Measurements from ENCODE around the gene NOP53. TPM values are rescaled to one million over a fixed set of nuclear protein-coding genes. Genes with fewer than 3 reads are reported as not detected.
"Not testable (repeated sequence)": the region's sequence is repeated elsewhere in the genome, so short reads cannot be mapped to it uniquely, and the experiment has no call there.

The NOP53 gene
- total RNA-seq, 2 experiments from 2014 or later: 259 to 268 TPM

GRCh38 chr19:47767349-47767748 is 22.0 kb downstream of the NOP53 start:
- intact Hi-C loops (cut with micrococcal nuclease): no loop called here
- Mint-ChIP-seq H3K4me3 (no peak overlapping the region), H3K9me3 (no peaks in the 10 kb centered on the region), H3K36me3 (no peaks in the 10 kb centered on the region), H3K4me1 (ENCODE audit: low read depth) (peaks cover 4% of the 10 kb centered on the region), H3K27ac (no peak overlapping the region), H3K27me3 (peaks cover 4% of the 10 kb centered on the region)
- ChIA-PET CTCF (interaction anchor here (0.7 to 2.5 kb wide), 6 partner anchors 20 to 95 kb away, joined by 3 to 11 read pairs (median 6); no protein-coding TSS in a partner anchor), POLR2A (no interaction called here)
- no peak for DNase-seq

GRCh38 chr19:47768604-47769003 is 23.3 kb downstream of the NOP53 start:
- intact Hi-C loops (cut with micrococcal nuclease): no loop called here

GRCh38 chr19:47769534-47769933 is 24.2 kb downstream of the NOP53 start:
- intact Hi-C loops (cut with micrococcal nuclease): no loop called here
- peaks cover 4% of the 10 kb centered on the region for H3K4me1 Mint-ChIP-seq (ENCODE audit: low read depth)
- peaks cover 4% of the 10 kb centered on the region for H3K27me3 Mint-ChIP-seq
- ChIA-PET POLR2A (no interaction called here), CTCF (no interaction called here)
- no peak for DNase-seq
- no peak overlapping the region for H3K4me3 Mint-ChIP-seq
- no peaks in the 10 kb centered on the region for H3K9me3 Mint-ChIP-seq
- no peaks in the 10 kb centered on the region for H3K36me3 Mint-ChIP-seq
- no peak overlapping the region for H3K27ac Mint-ChIP-seq

More at GRCh38 chr19:47768604-47769003, 23.3 kb downstream of the NOP53 start:
- no peak for DNase-seq
- Mint-ChIP-seq H3K4me3 (no peak overlapping the region), H3K4me1 (ENCODE audit: low read depth) (peaks cover 4% of the 10 kb centered on the region), H3K27me3 (peaks cover 4% of the 10 kb centered on the region), H3K27ac (no peak overlapping the region), H3K36me3 (no peaks in the 10 kb centered on the region), H3K9me3 (no peaks in the 10 kb centered on the region)
- CTCF ChIA-PET: interaction anchor here (0.6 to 1.9 kb wide), 2 partner anchors 19 to 255 kb away, joined by 3 to 5 read pairs; no protein-coding TSS in a partner anchor
- POLR2A ChIA-PET: no interaction called here

- H3K4me3 Mint-ChIP-seq; POLR2A ChIA-PET; H3K36me3 Mint-ChIP-seq; H3K27me3 Mint-ChIP-seq; intact Hi-C loops (cut with micrococcal nuclease); H3K9me3 Mint-ChIP-seq; H3K27ac Mint-ChIP-seq; H3K4me1 Mint-ChIP-seq (ENCODE audit: low read depth); DNase-seq: not testable (repeated sequence)
- CTCF ChIA-PET: interaction anchor here (0.6 kb wide), 1 partner anchor 24 kb away, joined by 3 read pairs; no protein-coding TSS in a partner anchor
Observed at GRCh38 chr19:47771291-47771690, 25.9 kb downstream of the NOP53 start.

- H3K4me3 Mint-ChIP-seq: peak overlapping the region; percentile 15
- peaks cover 23% of the 10 kb centered on the region for H3K4me1 Mint-ChIP-seq (ENCODE audit: low read depth)
- H3K27ac Mint-ChIP-seq: no peak overlapping the region
- ChIA-PET POLR2A (no interaction called here), CTCF (no interaction called here)
- no peak for DNase-seq
- no peaks in the 10 kb centered on the region for H3K27me3 Mint-ChIP-seq
- no peaks in the 10 kb centered on the region for H3K9me3 Mint-ChIP-seq
- peaks cover 10% of the 10 kb centered on the region for H3K36me3 Mint-ChIP-seq
- intact Hi-C loops (cut with micrococcal nuclease): no loop called here
Observed at GRCh38 chr19:47776568-47776967, 31.2 kb downstream of the NOP53 start.

- DNase-seq, H3K9me3 Mint-ChIP-seq, H3K27me3 Mint-ChIP-seq, POLR2A ChIA-PET: not testable (repeated sequence)
- Mint-ChIP-seq H3K4me3 (peak overlapping the region; percentile 95), H3K27ac (peak overlapping the region; percentile 92), H3K4me1 (ENCODE audit: low read depth) (peaks cover 27% of the 10 kb centered on the region), H3K36me3 (peaks cover 13% of the 10 kb centered on the region)
- intact Hi-C loops (cut with micrococcal nuclease): loop anchor here (2.0 kb wide), 1 partner anchor 33 kb away; the partner anchor contains the start of gene NOP53
- CTCF ChIA-PET: interaction anchor here (1.5 kb wide), 1 partner anchor 32 kb away, joined by 3 read pairs; the partner anchor contains the start of gene NOP53
Observed at GRCh38 chr19:47777245-47778048, 32.1 kb downstream of the NOP53 start.

DNA sequence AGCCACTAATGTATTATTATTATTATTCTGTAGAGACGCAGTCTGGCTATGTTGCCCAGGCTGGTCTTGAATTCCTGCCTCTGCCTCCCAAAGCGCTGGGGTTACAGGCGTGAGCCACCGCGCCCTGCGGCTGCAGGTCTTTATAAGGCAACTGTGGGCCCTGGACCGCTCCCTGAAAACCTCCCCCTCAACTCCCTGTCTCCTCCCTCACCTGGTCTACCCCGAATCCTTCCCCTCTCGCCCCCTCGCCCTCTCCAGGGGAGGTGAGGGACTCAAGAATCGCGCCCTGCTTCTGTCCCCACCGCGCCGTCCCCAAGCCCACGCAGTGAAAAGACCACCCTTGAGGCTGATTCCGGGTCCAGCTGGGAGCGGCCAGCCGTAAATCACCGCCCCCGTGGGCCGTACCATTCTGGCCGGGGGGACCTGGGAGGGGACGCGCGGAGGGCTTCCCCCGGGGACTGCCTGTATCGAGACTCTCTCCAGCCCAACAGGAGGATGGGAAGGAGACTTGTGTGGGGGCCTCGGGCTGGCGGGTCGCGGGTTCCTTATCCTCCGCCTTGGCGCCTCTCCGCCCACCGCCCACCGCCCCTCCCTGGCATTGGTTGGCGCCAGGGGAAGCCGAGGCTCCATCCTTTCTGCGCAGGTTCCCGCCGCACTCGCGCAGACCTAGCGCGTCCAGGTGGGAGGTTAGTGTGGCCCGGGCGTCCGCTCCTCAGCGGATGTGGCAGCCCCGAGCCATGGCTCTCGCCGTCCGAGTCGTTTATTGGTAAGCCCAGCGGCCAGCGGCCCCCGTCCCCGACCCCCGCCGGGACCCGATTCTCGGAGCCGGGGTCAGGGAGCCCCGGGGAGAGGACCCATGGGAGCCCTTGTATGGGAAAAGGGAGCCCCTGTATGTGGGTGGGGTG is 33.0 kb downstream of the NOP53 start, which contains the start of gene SELENOW:
TSS of gene SELENOW (plus strand) at position 655 of the 905 bp plus-strand sequence. CDS start at position 738, 83 bp downstream.
- no peaks in the 10 kb centered on the region for H3K27me3 Mint-ChIP-seq
- H3K9me3 Mint-ChIP-seq: no peaks in the 10 kb centered on the region
- peaks cover 27% of the 10 kb centered on the region for H3K4me1 Mint-ChIP-seq (ENCODE audit: low read depth)
- intact Hi-C loops (cut with micrococcal nuclease): loop anchor here (2.0 kb wide), 1 partner anchor 34 kb away; the partner anchor contains the start of gene NOP53
- peak within 1 kb of the TSS; percentile 95 for H3K4me3 Mint-ChIP-seq
- POLR2A ChIA-PET: no interaction called here
- CTCF ChIA-PET: interaction anchor here (1.4 to 1.5 kb wide), 2 partner anchors 13 to 33 kb away, joined by 3 read pairs; partner anchors contain the start of gene NOP53
- peaks cover 13% of the 10 kb centered on the region for H3K36me3 Mint-ChIP-seq
- peak; percentile 85 for DNase-seq
- peak within 1 kb of the TSS; percentile 92 for H3K27ac Mint-ChIP-seq

GRCh38 chr19:47778954-47779351 is 33.6 kb downstream of the NOP53 start:
- CTCF ChIA-PET: interaction anchor here (1.4 to 1.5 kb wide), 2 partner anchors 13 to 34 kb away, joined by 3 read pairs; partner anchors contain the start of gene NOP53
- POLR2A ChIA-PET: no interaction called here
- peaks cover 27% of the 10 kb centered on the region for H3K4me1 Mint-ChIP-seq (ENCODE audit: low read depth)

DNA sequence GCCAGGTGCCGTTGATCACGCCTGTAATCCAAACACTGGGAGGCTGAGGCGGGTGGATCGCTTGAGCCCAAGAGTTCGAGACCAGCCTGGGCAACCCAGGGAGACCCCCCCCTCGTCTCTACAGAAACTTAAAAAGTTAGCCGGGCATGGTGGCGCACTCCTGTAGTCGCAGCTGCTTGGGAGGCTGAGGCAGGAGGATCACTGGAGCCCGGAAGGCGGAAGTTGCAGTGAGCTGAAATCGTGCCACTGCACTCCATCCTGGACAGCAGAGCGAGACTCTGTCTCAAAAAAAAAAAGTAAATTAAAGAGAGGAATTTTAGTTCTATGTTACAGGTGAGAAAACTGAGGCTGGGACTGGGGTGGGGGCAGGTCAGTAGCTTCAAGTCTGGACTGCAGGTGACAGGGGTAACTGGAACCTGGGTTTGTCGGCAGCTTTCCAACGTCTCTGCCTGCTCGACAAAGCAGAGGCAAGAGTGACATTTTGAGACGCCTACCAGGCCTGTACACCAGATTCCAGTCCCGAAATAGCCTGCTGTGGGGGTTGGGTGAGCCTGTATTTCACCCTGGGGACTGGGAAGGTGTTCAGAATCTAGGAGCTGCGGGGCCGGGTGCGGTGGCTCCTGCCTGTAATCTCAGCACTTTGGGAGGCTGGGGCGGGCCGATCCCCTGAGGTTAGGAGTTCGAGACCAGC is 34.3 kb downstream of the NOP53 start:
- no peaks in the 10 kb centered on the region for H3K9me3 Mint-ChIP-seq
- CTCF ChIA-PET: interaction anchor here (0.9 to 1.4 kb wide), 4 partner anchors 8 to 431 kb away, joined by 3 to 4 read pairs (median 4); partner anchors contain the start of genes DHX34 and EHD2

More at GRCh38 chr19:47778954-47779351, 33.6 kb downstream of the NOP53 start:
- Mint-ChIP-seq H3K9me3 (no peaks in the 10 kb centered on the region), H3K36me3 (peaks cover 17% of the 10 kb centered on the region), H3K27ac (peak overlapping the region; percentile 92), H3K27me3 (no peaks in the 10 kb centered on the region), H3K4me3 (peak overlapping the region; percentile 95)
- intact Hi-C loops (cut with micrococcal nuclease): loop anchor here (2.0 kb wide), 1 partner anchor 34 kb away; the partner anchor contains the start of gene NOP53
- DNase-seq: peak; percentile 38

DNA sequence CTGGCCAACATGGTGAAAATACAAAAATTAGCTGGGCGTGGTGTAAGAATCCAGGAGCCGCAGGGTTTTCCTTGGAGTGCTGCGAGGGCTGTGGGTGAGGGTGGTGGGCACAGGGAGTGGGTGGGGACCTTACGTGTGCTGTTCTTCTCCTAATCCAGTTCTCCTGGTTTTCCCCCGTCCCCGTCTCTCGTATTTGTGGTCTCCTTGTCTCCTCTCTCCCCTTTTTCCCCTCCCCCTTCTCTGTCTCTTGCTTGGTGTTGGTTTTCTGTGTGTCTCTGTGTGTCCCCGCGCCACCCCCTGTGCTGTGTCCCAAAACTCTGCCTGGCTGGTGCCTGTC is 34.8 kb downstream of the NOP53 start:
- DNase-seq: no peak
- no peaks in the 10 kb centered on the region for H3K27me3 Mint-ChIP-seq
- peaks cover 24% of the 10 kb centered on the region for H3K36me3 Mint-ChIP-seq
- CTCF ChIA-PET: interaction anchor here (0.9 to 1.1 kb wide), 3 partner anchors 7 to 431 kb away, joined by 3 to 4 read pairs (median 4); partner anchors contain the start of genes DHX34 and EHD2
- H3K4me3 Mint-ChIP-seq: peak overlapping the region; percentile 95
- peaks cover 27% of the 10 kb centered on the region for H3K4me1 Mint-ChIP-seq (ENCODE audit: low read depth)
- intact Hi-C loops (cut with micrococcal nuclease): no loop called here
- no peaks in the 10 kb centered on the region for H3K9me3 Mint-ChIP-seq
- POLR2A ChIA-PET: interaction anchor here (0.7 to 1.0 kb wide), 2 partner anchors 10 to 55 kb away, joined by 3 to 4 read pairs; no protein-coding TSS in a partner anchor
- peak overlapping the region; percentile 92 for H3K27ac Mint-ChIP-seq

More for the DNA sequence above, 34.3 kb downstream of the NOP53 start:
- Mint-ChIP-seq H3K4me1 (ENCODE audit: low read depth) (peaks cover 27% of the 10 kb centered on the region), H3K27ac (peak overlapping the region; percentile 92), H3K27me3 (no peaks in the 10 kb centered on the region), H3K36me3 (peaks cover 23% of the 10 kb centered on the region), H3K4me3 (peak overlapping the region; percentile 95)
- intact Hi-C loops (cut with micrococcal nuclease): loop anchor here (2.0 kb wide), 1 partner anchor 35 kb away; the partner anchor contains the start of gene NOP53
- POLR2A ChIA-PET: interaction anchor here (0.7 to 1.0 kb wide), 2 partner anchors 10 to 54 kb away, joined by 3 to 4 read pairs; no protein-coding TSS in a partner anchor
- peak; percentile 22 for DNase-seq
